CD4-positive, alpha-beta memory T cell (primary cell): ENCODE measurements around the gene TCF4. TPM values are rescaled to one million over a fixed set of nuclear protein-coding genes. Genes with fewer than 3 reads are reported as not detected.

Experiments
- CTCF ChIA-PET: fragments of 350-600 bp; sonication (Branson Sonifier 250); formaldehyde crosslinking; loops from one replicate; lab custom pipeline; 2021; ENCODE audit warnings: inconsistent platforms; ENCODE audit not compliant: partially characterized antibody; lab: Charles Lee
- POLR2A ChIA-PET: fragments of 350-600 bp; sonication (Branson Sonifier 250); formaldehyde crosslinking; loops from one replicate; lab custom pipeline; 2021; ENCODE audit not compliant: partially characterized antibody; lab: Charles Lee
- DNase-seq, 5 donors: peaks; one replicate each; pipeline versions ENCODE4 v3.0.0 to v3.0.0-alpha.2; 2020 to 2022; ENCODE audit warnings: mixed read lengths in 1 of 5
- H3K27ac ChIP-seq: one replicate; pipeline ENCODE4 v1.7.0; 2013; ENCODE audit warnings: low read depth, low read length
- H3K27me3 ChIP-seq: 2 replicates; pipeline ENCODE4 v1.7.0; 2013; ENCODE audit warnings: mild to moderate bottlenecking, low read length, moderate library complexity; ENCODE audit not compliant: insufficient read depth
- H3K36me3 ChIP-seq: 2 replicates; pipeline ENCODE4 v1.7.0; 2013; ENCODE audit warnings: mild to moderate bottlenecking, low read length, moderate library complexity; ENCODE audit not compliant: insufficient read depth
- H3K4me1 ChIP-seq: 2 replicates; pipeline ENCODE4 v1.7.0; 2013; ENCODE audit warnings: mild to moderate bottlenecking, low read length, moderate library complexity; ENCODE audit not compliant: insufficient read depth
- H3K4me3 ChIP-seq, 2 donors: one replicate each; pipeline ENCODE4 v1.7.0; 2013; ENCODE audit warnings: low read length in 2 of 2, mild to moderate bottlenecking in 1 of 2
- H3K9me3 ChIP-seq, 2 donors: one replicate each; pipeline ENCODE4 v1.7.0; 2013; ENCODE audit warnings: low read length in 2 of 2, control low read depth in 1 of 2; ENCODE audit not compliant: control insufficient read depth in 1 of 2
- H3K27ac Mint-ChIP-seq, 7 donors: one replicate each; pipeline ENCODE4 v1.8.0; 2020 to 2021; ENCODE audit warnings: mixed read lengths in 7 of 7, mild to moderate bottlenecking in 6 of 7, inconsistent platforms in 3 of 7, moderate library complexity in 3 of 7
- H3K27me3 Mint-ChIP-seq, 2 donors: one replicate each; pipeline ENCODE4 v1.8.0; 2020 to 2021; ENCODE audit warnings: mixed read lengths in 2 of 2
- H3K36me3 Mint-ChIP-seq, 2 donors: one replicate each; pipeline ENCODE4 v1.8.0; 2020 to 2021; ENCODE audit warnings: mixed read lengths in 2 of 2, inconsistent platforms in 1 of 2, mild to moderate bottlenecking in 1 of 2
- H3K4me1 Mint-ChIP-seq, 4 donors: one replicate each; pipeline ENCODE4 v1.8.0; 2020 to 2021; ENCODE audit warnings: mixed read lengths in 4 of 4, mild to moderate bottlenecking in 1 of 4
- H3K4me3 Mint-ChIP-seq, 8 donors: one replicate each; pipeline ENCODE4 v1.8.0; 2020 to 2021; ENCODE audit warnings: mixed read lengths in 8 of 8, mild to moderate bottlenecking in 7 of 8, moderate library complexity in 6 of 8, inconsistent platforms in 3 of 8
- H3K9me3 Mint-ChIP-seq, 8 donors: one replicate each; pipeline ENCODE4 v1.8.0; 2020 to 2021; ENCODE audit warnings: mixed read lengths in 8 of 8, mild to moderate bottlenecking in 5 of 8, inconsistent platforms in 3 of 8, moderate library complexity in 1 of 8
- intact Hi-C: fragments of 100-400 bp; cut with micrococcal nuclease; formaldehyde crosslinking; loops from one replicate; pipeline ENCODE4 v1.15.1; 2023
- polyA plus RNA-seq, 2 donors: library from polyadenylated mRNA; unstranded; fragments of 300-500 nt; fragmentation: Illumina TruSeq; gene quantifications; one replicate each; pipeline ENCODE4 v1.2.3, GENCODE V29; 2021
- total RNA-seq, 2 experiments: library from RNA; stranded (reverse); gene quantifications; one replicate each; pipeline ENCODE4 v1.2.3, GENCODE V29; 2021

TCF4 gene
- total and polyA plus RNA-seq, 4 experiments from 2014 or later: 0.11 to 2.2 (median 0.76) TPM

- H3K9me3 ChIP-seq: no peaks in the 10 kb centered on the region
- Mint-ChIP-seq H3K4me1 (no peaks in the 10 kb centered on the region), H3K9me3 (peaks cover 0 to 6% (median 0%) of the 10 kb centered on the region in 8 donors), H3K36me3 (no peaks in the 10 kb centered on the region), H3K27ac (no peak overlapping the region), H3K4me3 (no peak overlapping the region), H3K27me3 (peaks cover 0 to 3% of the 10 kb centered on the region in 2 donors)
- H3K4me3 ChIP-seq: no peak overlapping the region
- no peaks in the 10 kb centered on the region for H3K27me3 ChIP-seq
- no peak overlapping the region for H3K27ac ChIP-seq
- ChIA-PET POLR2A (no interaction called here), CTCF (no interaction called here)
- intact Hi-C loops: no loop called here
- no peaks in the 10 kb centered on the region for H3K36me3 ChIP-seq
- no peaks in the 10 kb centered on the region for H3K4me1 ChIP-seq
- no peak for DNase-seq
These were observed 12.0 kb downstream of the TCF4 start for GRCh38 chr18:55576001-55576400.

DNA sequence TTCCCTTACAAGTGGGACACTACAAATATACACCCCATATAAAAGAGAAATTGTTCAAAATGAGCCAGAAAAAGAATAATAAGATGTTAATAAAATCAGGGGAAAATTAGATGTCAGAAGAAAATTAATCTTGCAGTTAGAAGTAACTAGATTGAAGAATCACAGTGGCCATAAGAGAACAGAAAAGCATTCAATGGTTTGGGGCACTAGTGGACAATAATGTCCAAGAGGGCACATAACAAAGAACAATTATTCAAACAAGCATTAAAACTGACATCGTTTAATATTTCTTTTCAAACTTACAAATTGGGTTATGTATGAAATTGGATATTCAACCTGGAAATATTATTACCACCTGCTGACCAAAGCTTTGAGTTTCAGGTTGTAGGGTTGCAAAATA lies 12.9 kb downstream of the TCF4 start:
- H3K9me3 ChIP-seq: no peaks in the 10 kb centered on the region
- no peak overlapping the region for H3K27ac Mint-ChIP-seq
- intact Hi-C loops: no loop called here
- H3K4me1 Mint-ChIP-seq: no peaks in the 10 kb centered on the region
- no peak overlapping the region for H3K27ac ChIP-seq
- H3K36me3 ChIP-seq: no peaks in the 10 kb centered on the region
- DNase-seq: no peak
- no peak overlapping the region for H3K4me3 Mint-ChIP-seq
- H3K4me1 ChIP-seq: no peaks in the 10 kb centered on the region
- no peaks in the 10 kb centered on the region for H3K27me3 ChIP-seq
- H3K9me3 Mint-ChIP-seq: peaks cover 0 to 6% (median 0%) of the 10 kb centered on the region in 8 donors
- ChIA-PET POLR2A (no interaction called here), CTCF (no interaction called here)
- no peaks in the 10 kb centered on the region for H3K36me3 Mint-ChIP-seq
- H3K4me3 ChIP-seq: no peak overlapping the region
- H3K27me3 Mint-ChIP-seq: no peaks in the 10 kb centered on the region

DNA sequence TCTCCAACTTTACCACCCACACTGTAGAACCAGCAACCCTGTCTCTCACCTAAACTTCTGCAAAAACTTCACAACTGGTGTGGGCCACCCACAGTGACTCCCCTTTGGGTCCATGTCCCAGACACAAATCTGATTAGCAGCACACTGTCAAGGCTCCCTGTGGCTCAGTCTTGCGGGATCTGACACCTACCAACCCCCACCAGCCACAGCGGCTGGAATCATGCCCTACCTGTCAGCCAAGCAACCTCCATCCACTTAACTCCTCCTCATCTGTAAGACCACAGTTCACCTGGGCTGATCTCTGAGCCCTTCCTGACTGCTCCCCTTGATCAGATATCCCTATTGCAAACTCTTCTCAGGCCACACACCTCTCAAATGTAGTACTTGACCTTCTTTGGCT lies 14.6 kb downstream of the TCF4 start:
- Mint-ChIP-seq H3K27me3 (no peaks in the 10 kb centered on the region), H3K27ac (no peak overlapping the region), H3K9me3 (peaks cover 0 to 6% (median 0%) of the 10 kb centered on the region in 8 donors), H3K4me1 (no peaks in the 10 kb centered on the region), H3K4me3 (no peak overlapping the region), H3K36me3 (no peaks in the 10 kb centered on the region)
- no peaks in the 10 kb centered on the region for H3K4me1 ChIP-seq
- no peaks in the 10 kb centered on the region for H3K36me3 ChIP-seq
- intact Hi-C loops: no loop called here
- DNase-seq: no peak
- ChIA-PET CTCF (no interaction called here), POLR2A (no interaction called here)
- no peak overlapping the region for H3K27ac ChIP-seq
- no peaks in the 10 kb centered on the region for H3K27me3 ChIP-seq
- no peaks in the 10 kb centered on the region for H3K9me3 ChIP-seq
- no peak overlapping the region for H3K4me3 ChIP-seq

- H3K4me3 Mint-ChIP-seq: no peak overlapping the region
- ChIA-PET CTCF (no interaction called here), POLR2A (no interaction called here)
- no peak overlapping the region for H3K27ac Mint-ChIP-seq
- H3K9me3 ChIP-seq: no peaks in the 10 kb centered on the region
- no peaks in the 10 kb centered on the region for H3K4me1 ChIP-seq
- H3K9me3 Mint-ChIP-seq: peaks cover 0 to 6% (median 0%) of the 10 kb centered on the region in 8 donors
- H3K27me3 Mint-ChIP-seq: no peaks in the 10 kb centered on the region
- no peaks in the 10 kb centered on the region for H3K4me1 Mint-ChIP-seq
- no peak for DNase-seq
- H3K36me3 Mint-ChIP-seq: no peaks in the 10 kb centered on the region
- no peak overlapping the region for H3K27ac ChIP-seq
- no peaks in the 10 kb centered on the region for H3K27me3 ChIP-seq
- H3K4me3 ChIP-seq: no peak overlapping the region
- no peaks in the 10 kb centered on the region for H3K36me3 ChIP-seq
- intact Hi-C loops: no loop called here
These were observed 17.0 kb downstream of the TCF4 start for GRCh38 chr18:55570966-55571365.

DNA sequence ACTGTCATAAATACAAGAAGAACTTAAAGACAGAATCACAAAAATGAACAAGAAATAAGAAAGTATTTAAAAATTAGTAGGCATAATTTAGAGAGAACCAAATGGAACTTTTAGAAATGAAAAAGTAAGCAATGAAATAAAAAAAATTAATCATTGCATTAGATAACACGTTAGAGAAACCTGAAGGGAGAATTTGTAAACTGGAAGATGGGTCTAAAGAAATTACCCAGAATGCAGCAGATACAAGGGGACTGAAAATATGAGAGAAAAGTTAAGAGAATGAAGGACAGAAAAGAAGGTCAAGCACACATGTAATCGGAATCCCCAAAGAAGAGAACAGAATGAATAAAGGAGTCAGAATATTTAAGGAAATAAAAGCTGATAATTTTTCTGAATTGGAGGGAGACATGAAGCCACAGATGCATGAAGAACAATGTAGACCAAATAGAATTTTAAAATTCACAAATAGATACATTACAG lies 21.5 kb downstream of the TCF4 start:
- Mint-ChIP-seq H3K4me3 (no peak overlapping the region), H3K36me3 (no peaks in the 10 kb centered on the region), H3K9me3 (peaks cover 0 to 5% (median 0%) of the 10 kb centered on the region in 8 donors), H3K4me1 (no peaks in the 10 kb centered on the region), H3K27me3 (no peaks in the 10 kb centered on the region), H3K27ac (no peak overlapping the region)
- ChIA-PET CTCF (no interaction called here), POLR2A (no interaction called here)
- Histone ChIP-seq H3K4me1 (no peaks in the 10 kb centered on the region), H3K4me3 (no peak overlapping the region), H3K36me3 (no peaks in the 10 kb centered on the region), H3K27me3 (no peaks in the 10 kb centered on the region), H3K9me3 (no peaks in the 10 kb centered on the region), H3K27ac (no peak overlapping the region)
- DNase-seq: no peak
- intact Hi-C loops: no loop called here

GRCh38 chr18:55559739-55560138 lies 28.3 kb downstream of the TCF4 start:
- CTCF ChIA-PET: interaction anchor here (1.0 kb wide), 1 partner anchor 32 kb away, joined by 3 read pairs; no protein-coding TSS in a partner anchor
- H3K27ac Mint-ChIP-seq: no peak overlapping the region
- POLR2A ChIA-PET: no interaction called here
- no peaks in the 10 kb centered on the region for H3K27me3 Mint-ChIP-seq
- intact Hi-C loops: no loop called here
- H3K4me3 Mint-ChIP-seq: no peak overlapping the region
- Histone ChIP-seq H3K27me3 (no peaks in the 10 kb centered on the region), H3K36me3 (no peaks in the 10 kb centered on the region), H3K9me3 (no peaks in the 10 kb centered on the region), H3K27ac (no peak overlapping the region), H3K4me3 (no peak overlapping the region), H3K4me1 (no peaks in the 10 kb centered on the region)
- DNase-seq: no peak
- H3K4me1 Mint-ChIP-seq: no peaks in the 10 kb centered on the region
- peaks cover 0 to 5% (median 1%) of the 10 kb centered on the region in 8 donors for H3K9me3 Mint-ChIP-seq
- no peaks in the 10 kb centered on the region for H3K36me3 Mint-ChIP-seq

- Mint-ChIP-seq H3K4me3 (no peak overlapping the region), H3K4me1 (no peaks in the 10 kb centered on the region), H3K27me3 (no peaks in the 10 kb centered on the region), H3K36me3 (no peaks in the 10 kb centered on the region), H3K9me3 (peaks cover 0 to 5% (median 0%) of the 10 kb centered on the region in 8 donors), H3K27ac (no peak overlapping the region)
- no peaks in the 10 kb centered on the region for H3K27me3 ChIP-seq
- H3K4me3 ChIP-seq: no peak overlapping the region
- no peak for DNase-seq
- ChIA-PET CTCF (no interaction called here), POLR2A (no interaction called here)
- H3K36me3 ChIP-seq: no peaks in the 10 kb centered on the region
- no peaks in the 10 kb centered on the region for H3K9me3 ChIP-seq
- H3K4me1 ChIP-seq: no peaks in the 10 kb centered on the region
- H3K27ac ChIP-seq: no peak overlapping the region
- intact Hi-C loops: no loop called here
These were observed 30.8 kb downstream of the TCF4 start for GRCh38 chr18:55557211-55557610.
